Loucy (cell line): ENCODE data around the gene STXBP6.

Experiments
- H2AFZ ChIP-seq: fragments of 200-600 bp; sonication (generic); 2 replicates; pipeline ENCODE4 v1.6.0; 2016; ENCODE audit warnings: antibody characterized with exemption, mild to moderate bottlenecking, low read length, moderate library complexity
- H3F3A ChIP-seq: fragments of 200-600 bp; 2 replicates; pipeline ENCODE4 v1.6.0; 2016; ENCODE audit warnings: antibody characterized with exemption, low read depth, mild to moderate bottlenecking
- H3K27me3 ChIP-seq: fragments of 200-600 bp; sonication (generic); 2 replicates; pipeline ENCODE4 v1.6.1; 2014; ENCODE audit warnings: low read length, mild to moderate bottlenecking; ENCODE audit not compliant: insufficient read depth, poor library complexity, severe bottlenecking
- H3K36me3 ChIP-seq: fragments of 200-600 bp; sonication (generic); 2 replicates; pipeline ENCODE4 v1.6.1; 2016; ENCODE audit warnings: low read length; ENCODE audit not compliant: insufficient read depth
- H3K4me1 ChIP-seq: fragments of 200-600 bp; sonication (generic); 2 replicates; pipeline ENCODE4 v1.5.1; 2014; ENCODE audit warnings: low read length, mild to moderate bottlenecking; ENCODE audit not compliant: insufficient read depth, poor library complexity, severe bottlenecking
- H3K4me2 ChIP-seq: fragments of 200-600 bp; sonication (generic); 2 replicates; pipeline ENCODE4 v1.6.0; 2014; ENCODE audit warnings: antibody characterized with exemption, low read length, low read depth, mild to moderate bottlenecking; ENCODE audit not compliant: poor library complexity, severe bottlenecking
- H3K4me3 ChIP-seq: fragments of 200-600 bp; sonication (generic); 2 replicates; pipeline ENCODE4 v1.5.1; 2014; ENCODE audit warnings: low read length, mild to moderate bottlenecking, mixed read lengths; ENCODE audit not compliant: poor library complexity, severe bottlenecking
- H3K79me2 ChIP-seq: fragments of 200-600 bp; sonication (generic); 2 replicates; pipeline ENCODE4 v1.6.1; 2014; ENCODE audit warnings: low read length; ENCODE audit not compliant: insufficient read depth
- H3K9ac ChIP-seq: fragments of 200-600 bp; sonication (generic); 2 replicates; pipeline ENCODE4 v1.6.0; 2014; ENCODE audit warnings: mild to moderate bottlenecking, low read depth, low read length, moderate library complexity; ENCODE audit not compliant: poor library complexity, severe bottlenecking
- H3K9me2 ChIP-seq: fragments of 200-600 bp; sonication (generic); replicated peaks from 2 replicates; pipeline ENCODE4 v1.6.1; 2016; ENCODE audit warnings: low read depth, low read length, mixed read lengths
- H3K9me3 ChIP-seq: fragments of 200-600 bp; sonication (generic); 2 replicates; pipeline ENCODE4 v1.6.1; 2014; ENCODE audit warnings: mild to moderate bottlenecking, antibody characterized with exemption, low read length, low read depth; ENCODE audit not compliant: insufficient read depth
- H4K20me1 ChIP-seq: fragments of 200-600 bp; sonication (generic); 2 replicates; pipeline ENCODE4 v1.6.0; 2014; ENCODE audit warnings: antibody characterized with exemption, low read length, mild to moderate bottlenecking; ENCODE audit not compliant: insufficient read depth, poor library complexity, severe bottlenecking
- EZH2phosphoT487 ChIP-seq: fragments of 200-600 bp; IDR thresholded peaks from 2 replicates; pipeline ENCODE4 v1.6.1; 2018; ENCODE audit warnings: antibody characterized with exemption, mild to moderate bottlenecking, moderate library complexity, borderline replicate concordance
- TF ChIP-seq, protein P1 (sequence below): fragments of 200-600 bp; sonication (generic); conservative IDR thresholded peaks from 2 replicates; pipeline ENCODE4 v1.5.1; 2014; ENCODE audit warnings: mild to moderate bottlenecking, antibody characterized with exemption, low read length

STXBP6 gene

GRCh38 chr14:24859559-24859958 is 190.4 kb downstream of the STXBP6 start:
- Histone ChIP-seq H2AFZ (no peak overlapping the region), H3K27me3 (no peaks in the 10 kb centered on the region), H3K9me3 (no peaks in the 10 kb centered on the region), H3F3A (0 out of 2 replicates have a peak, but pooled peaks cover 2% of the 10 kb centered on the region), H4K20me1 (no peaks in the 10 kb centered on the region), H3K9me2 (no peaks in the 10 kb centered on the region), H3K79me2 (no peaks in the 10 kb centered on the region), H3K4me3 (no peak overlapping the region), H3K4me2 (no peak overlapping the region), H3K36me3 (no peaks in the 10 kb centered on the region), H3K9ac (no peak overlapping the region), H3K4me1 (peaks cover 15% of the 10 kb centered on the region)
- TF ChIP-seq, protein P1, sequence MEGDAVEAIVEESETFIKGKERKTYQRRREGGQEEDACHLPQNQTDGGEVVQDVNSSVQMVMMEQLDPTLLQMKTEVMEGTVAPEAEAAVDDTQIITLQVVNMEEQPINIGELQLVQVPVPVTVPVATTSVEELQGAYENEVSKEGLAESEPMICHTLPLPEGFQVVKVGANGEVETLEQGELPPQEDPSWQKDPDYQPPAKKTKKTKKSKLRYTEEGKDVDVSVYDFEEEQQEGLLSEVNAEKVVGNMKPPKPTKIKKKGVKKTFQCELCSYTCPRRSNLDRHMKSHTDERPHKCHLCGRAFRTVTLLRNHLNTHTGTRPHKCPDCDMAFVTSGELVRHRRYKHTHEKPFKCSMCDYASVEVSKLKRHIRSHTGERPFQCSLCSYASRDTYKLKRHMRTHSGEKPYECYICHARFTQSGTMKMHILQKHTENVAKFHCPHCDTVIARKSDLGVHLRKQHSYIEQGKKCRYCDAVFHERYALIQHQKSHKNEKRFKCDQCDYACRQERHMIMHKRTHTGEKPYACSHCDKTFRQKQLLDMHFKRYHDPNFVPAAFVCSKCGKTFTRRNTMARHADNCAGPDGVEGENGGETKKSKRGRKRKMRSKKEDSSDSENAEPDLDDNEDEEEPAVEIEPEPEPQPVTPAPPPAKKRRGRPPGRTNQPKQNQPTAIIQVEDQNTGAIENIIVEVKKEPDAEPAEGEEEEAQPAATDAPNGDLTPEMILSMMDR: no peak
- TF ChIP-seq EZH2phosphoT487: no peak

- Histone ChIP-seq H3K4me2 (no peak overlapping the region), H3K4me1 (peaks cover 15% of the 10 kb centered on the region), H3F3A (0 out of 2 replicates have a peak, but pooled peaks cover 2% of the 10 kb centered on the region), H2AFZ (no peak overlapping the region), H3K9ac (no peak overlapping the region), H3K79me2 (no peaks in the 10 kb centered on the region), H3K36me3 (no peaks in the 10 kb centered on the region), H3K4me3 (no peak overlapping the region), H3K27me3 (no peaks in the 10 kb centered on the region), H3K9me3 (no peaks in the 10 kb centered on the region), H4K20me1 (no peaks in the 10 kb centered on the region), H3K9me2 (no peaks in the 10 kb centered on the region)
- TF ChIP-seq, protein P1: no peak
- no peak for TF ChIP-seq EZH2phosphoT487
Observed at GRCh38 chr14:24858684-24859083, 191.3 kb downstream of the STXBP6 start.

DNA sequence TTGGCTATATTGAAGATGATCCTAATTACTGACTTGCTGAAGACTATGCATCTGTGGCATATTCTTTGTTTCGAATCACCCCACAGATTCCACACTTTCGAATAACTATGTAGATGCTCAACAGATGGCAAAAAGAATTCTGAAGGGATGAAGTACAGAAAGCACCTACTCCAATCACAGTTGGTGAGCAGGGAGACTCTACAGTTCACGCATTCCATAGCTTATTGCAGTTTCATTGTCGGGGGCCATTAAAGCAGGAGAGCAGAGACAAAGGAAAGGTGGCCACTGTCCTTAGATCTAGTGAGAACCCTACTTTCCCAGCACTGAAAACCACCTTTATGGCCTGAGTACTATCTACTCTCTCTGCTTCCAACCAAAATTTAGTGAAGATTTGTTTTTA is 191.9 kb downstream of the STXBP6 start:
- no peaks in the 10 kb centered on the region for H3K36me3 ChIP-seq
- no peak overlapping the region for H3K4me2 ChIP-seq
- H3K9me3 ChIP-seq: no peaks in the 10 kb centered on the region
- no peak for TF ChIP-seq EZH2phosphoT487
- TF ChIP-seq, protein P1: no peak
- no peak overlapping the region for H3K9ac ChIP-seq
- H3K4me1 ChIP-seq: peaks cover 11% of the 10 kb centered on the region
- H3F3A ChIP-seq: 0 out of 2 replicates have a peak, but pooled peaks cover 2% of the 10 kb centered on the region
- H4K20me1 ChIP-seq: no peaks in the 10 kb centered on the region
- no peak overlapping the region for H2AFZ ChIP-seq
- H3K9me2 ChIP-seq: no peaks in the 10 kb centered on the region
- no peaks in the 10 kb centered on the region for H3K79me2 ChIP-seq
- no peaks in the 10 kb centered on the region for H3K27me3 ChIP-seq
- no peak overlapping the region for H3K4me3 ChIP-seq
